BLaER1 (cell line): ENCODE measurements around the gene TCN2.
"Not testable (repeated sequence)": the region's sequence is repeated elsewhere in the genome, so short reads cannot be mapped to it uniquely, and the experiment has no call there.

Source experiments
- H3K27ac ChIP-seq: shearing (Covaris generic); formaldehyde crosslinking; 2 replicates; pipeline ENCODE4 v1.8.1; 2022
- H3K27me3 ChIP-seq: shearing (Covaris generic); formaldehyde crosslinking; 2 replicates; pipeline ENCODE4 v1.8.1; 2022
- H3K36me3 ChIP-seq: shearing (Covaris generic); formaldehyde crosslinking; 2 replicates; pipeline ENCODE4 v1.8.1; 2022
- H3K4me1 ChIP-seq: shearing (Covaris generic); formaldehyde crosslinking; 2 replicates; pipeline ENCODE4 v1.8.1; 2022
- H3K4me2 ChIP-seq: shearing (Covaris generic); formaldehyde crosslinking; 2 replicates; pipeline ENCODE4 v1.8.1; 2022
- H3K4me3 ChIP-seq: shearing (Covaris generic); formaldehyde crosslinking; 2 replicates; pipeline ENCODE4 v1.8.1; 2022
- H3K9ac ChIP-seq: shearing (Covaris generic); formaldehyde crosslinking; 2 replicates; pipeline ENCODE4 v1.8.1; 2022
- H3K9me3 ChIP-seq: shearing (Covaris generic); formaldehyde crosslinking; 2 replicates; pipeline ENCODE4 v1.8.1; 2022
- H4K20me1 ChIP-seq: shearing (Covaris generic); formaldehyde crosslinking; 2 replicates; pipeline ENCODE4 v1.8.1; 2022
- Cebpa-rat ChIP-seq: shearing (Covaris generic); IDR thresholded peaks from 2 replicates; pipeline ENCODE4 v1.8.1; 2022

The TCN2 gene

GRCh38 chr22:30626413-30626812, 19.4 kb downstream of the TCN2 start:
- Histone ChIP-seq H3K36me3 (no peaks in the 10 kb centered on the region), H3K4me1 (peaks cover 15% of the 10 kb centered on the region), H3K4me3 (no peak overlapping the region), H3K9ac (0 out of 2 replicates have a peak overlapping the region, but pooled peaks have one; percentile 7), H3K9me3 (no peaks in the 10 kb centered on the region), H3K4me2 (peak overlapping the region; percentile 42), H3K27me3 (no peaks in the 10 kb centered on the region), H4K20me1 (no peaks in the 10 kb centered on the region), H3K27ac (no peak overlapping the region)
- no peak for TF ChIP-seq Cebpa-rat

DNA sequence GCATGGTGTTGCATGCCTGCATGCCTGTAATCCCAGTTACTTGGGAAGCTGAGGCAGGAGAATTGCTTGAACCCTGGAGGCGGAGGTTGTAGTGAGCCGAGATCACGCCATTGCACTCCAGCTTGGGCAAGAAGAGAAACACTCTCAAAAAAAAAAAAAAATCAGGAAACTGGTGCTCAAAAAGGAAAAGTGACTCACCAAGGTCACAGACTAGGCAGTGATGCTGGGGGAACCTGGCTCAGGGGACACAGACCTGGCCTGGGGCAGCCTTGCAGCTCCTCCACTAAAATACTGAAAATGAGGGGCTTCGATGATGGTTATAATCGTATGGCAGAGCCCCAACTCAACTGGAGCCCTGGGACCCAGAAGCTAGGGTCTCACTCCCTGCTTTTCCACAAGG, 20.5 kb downstream of the TCN2 start:
- peaks cover 15% of the 10 kb centered on the region for H3K4me1 ChIP-seq
- no peak overlapping the region for H3K9ac ChIP-seq
- no peaks in the 10 kb centered on the region for H3K36me3 ChIP-seq
- no peaks in the 10 kb centered on the region for H3K27me3 ChIP-seq
- H3K27ac ChIP-seq = no peak overlapping the region
- no peaks in the 10 kb centered on the region for H3K9me3 ChIP-seq
- H3K4me3 ChIP-seq = no peak overlapping the region
- no peaks in the 10 kb centered on the region for H4K20me1 ChIP-seq
- no peak overlapping the region for H3K4me2 ChIP-seq
- no peak for TF ChIP-seq Cebpa-rat

DNA sequence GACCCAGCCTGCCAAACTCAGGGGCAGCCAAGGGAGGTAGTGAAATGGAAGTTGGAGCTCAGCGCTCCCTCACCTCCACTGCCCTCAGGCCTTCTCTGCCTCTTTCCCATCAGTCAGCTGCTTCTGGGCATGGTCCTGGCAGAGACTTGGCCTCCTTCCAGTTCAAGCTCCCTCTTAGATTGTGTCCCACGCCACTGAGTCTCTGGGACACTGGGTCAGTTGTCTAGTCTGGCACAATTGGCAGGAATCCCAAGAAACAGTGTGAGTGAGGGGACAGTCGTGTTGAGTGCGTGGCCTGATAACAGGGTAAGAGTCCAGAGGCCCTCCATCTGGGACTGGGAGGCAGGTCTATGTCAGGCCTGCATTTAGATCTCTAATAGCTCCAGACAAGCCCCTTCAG, 21.5 kb downstream of the TCN2 start:
- Histone ChIP-seq H3K36me3 (no peaks in the 10 kb centered on the region), H3K27me3 (no peaks in the 10 kb centered on the region), H3K9ac (no peak overlapping the region), H3K9me3 (no peaks in the 10 kb centered on the region), H3K4me1 (peaks cover 15% of the 10 kb centered on the region), H3K27ac (no peak overlapping the region), H4K20me1 (no peaks in the 10 kb centered on the region), H3K4me3 (no peak overlapping the region), H3K4me2 (no peak overlapping the region)
- no peak for TF ChIP-seq Cebpa-rat

DNA sequence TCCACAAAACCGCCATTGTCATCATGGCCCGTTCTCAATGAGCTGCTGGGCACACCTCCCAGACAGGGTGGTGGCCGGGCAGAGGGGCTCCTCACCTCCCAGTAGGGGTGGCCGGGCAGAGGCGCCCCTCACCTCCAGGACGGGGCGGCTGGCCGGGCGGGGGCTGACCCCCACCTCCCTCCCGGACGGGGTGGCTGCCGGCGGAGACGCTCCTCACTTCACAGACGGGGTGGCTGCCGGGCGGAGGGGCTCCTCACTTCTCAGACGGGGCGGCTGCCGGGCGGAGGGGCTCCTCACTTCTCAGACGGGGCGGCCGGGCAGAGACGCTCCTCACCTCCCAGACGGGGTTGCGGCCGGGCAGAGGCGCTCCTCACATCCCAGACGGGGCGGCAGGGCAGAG, 24.5 kb downstream of the TCN2 start:
- H3K27ac ChIP-seq, H3K27me3 ChIP-seq, H4K20me1 ChIP-seq, H3K36me3 ChIP-seq, H3K4me3 ChIP-seq, H3K9me3 ChIP-seq, H3K9ac ChIP-seq, H3K4me2 ChIP-seq: not testable (repeated sequence)
- H3K4me1 ChIP-seq = peaks cover 27% of the 10 kb centered on the region

DNA sequence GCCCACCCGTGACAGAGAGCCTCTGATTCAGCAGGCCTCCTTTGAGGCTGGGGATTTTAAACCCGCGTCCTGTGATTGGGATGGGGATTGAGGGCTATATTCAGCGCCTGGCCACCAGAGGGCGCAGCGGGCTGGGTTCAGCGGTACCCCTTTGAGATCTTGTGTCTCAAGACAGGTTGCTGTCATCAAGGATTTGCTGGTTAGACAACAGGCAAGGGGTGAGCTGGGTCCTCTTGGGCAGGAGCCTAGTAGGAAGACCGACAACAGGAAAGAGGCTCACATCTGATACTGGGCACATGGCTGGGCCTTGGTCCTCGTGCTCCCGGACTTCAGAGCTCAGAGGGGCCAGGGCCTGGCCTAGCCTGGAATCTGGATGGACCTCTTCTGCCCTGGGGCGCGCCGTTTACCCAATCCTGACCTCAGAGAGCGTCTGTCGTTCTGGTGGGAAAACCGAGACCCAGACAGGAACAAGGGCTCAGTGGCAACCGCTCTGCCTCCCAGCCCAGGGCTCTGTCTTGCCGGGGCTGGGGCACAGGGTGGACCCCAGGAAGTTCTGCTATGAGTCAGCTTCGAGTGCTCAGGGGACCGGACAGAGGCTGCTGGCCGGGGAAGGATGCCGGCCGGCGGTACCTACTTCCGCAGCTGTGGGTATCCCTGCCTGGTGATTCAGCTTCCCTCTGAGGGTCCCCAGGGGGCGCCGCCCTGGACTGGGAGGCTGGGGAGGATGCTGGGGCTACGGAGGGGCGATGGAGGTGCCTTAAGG, 27.7 kb downstream of the TCN2 start:
- H3K9ac ChIP-seq = peak overlapping the region; percentile 75
- H3K27ac ChIP-seq = peak overlapping the region; percentile 69
- no peak for TF ChIP-seq Cebpa-rat
- peaks cover 18% of the 10 kb centered on the region for H3K9me3 ChIP-seq
- H3K36me3 ChIP-seq = peaks cover 7% of the 10 kb centered on the region; the same call in 1 of the 2 replicates
- peaks cover 37% of the 10 kb centered on the region for H3K4me1 ChIP-seq
- no peaks in the 10 kb centered on the region for H3K27me3 ChIP-seq
- no peaks in the 10 kb centered on the region for H4K20me1 ChIP-seq
- peak overlapping the region; percentile 98 for H3K4me2 ChIP-seq
- peak overlapping the region; percentile 76 for H3K4me3 ChIP-seq

- Histone ChIP-seq H3K4me3 (peak within 1 kb of the TSS; percentile 76), H4K20me1 (no peaks in the 10 kb centered on the region), H3K4me1 (peaks cover 37% of the 10 kb centered on the region), H3K27me3 (no peaks in the 10 kb centered on the region), H3K27ac (peak within 1 kb of the TSS; percentile 74), H3K4me2 (peak within 1 kb of the TSS; percentile 98), H3K36me3 (peaks cover 7% of the 10 kb centered on the region; the same call in 1 of the 2 replicates), H3K9ac (peak within 1 kb of the TSS; percentile 80), H3K9me3 (peaks cover 19% of the 10 kb centered on the region)
- TF ChIP-seq Cebpa-rat = no peak
Observed at GRCh38 chr22:30635273-30636225, 28.6 kb downstream of the TCN2 start, which contains the start of gene SLC35E4. SLC35E4 (plus strand) TSS chr22:30635781; CDS start chr22:30636451, 670 bp downstream.

GRCh38 chr22:30636226-30637077, 29.5 kb downstream of the TCN2 start:
- TF ChIP-seq Cebpa-rat = no peak
- peaks cover 19% of the 10 kb centered on the region for H3K9me3 ChIP-seq
- peak overlapping the region; percentile 80 for H3K9ac ChIP-seq
- H4K20me1 ChIP-seq = no peaks in the 10 kb centered on the region
- no peaks in the 10 kb centered on the region for H3K27me3 ChIP-seq
- H3K4me2 ChIP-seq = peak overlapping the region; percentile 98
- peaks cover 37% of the 10 kb centered on the region for H3K4me1 ChIP-seq
- H3K36me3 ChIP-seq = peaks cover 7% of the 10 kb centered on the region; the same call in 1 of the 2 replicates
- H3K27ac ChIP-seq = peak overlapping the region; percentile 74
- H3K4me3 ChIP-seq = peak overlapping the region; percentile 76

DNA sequence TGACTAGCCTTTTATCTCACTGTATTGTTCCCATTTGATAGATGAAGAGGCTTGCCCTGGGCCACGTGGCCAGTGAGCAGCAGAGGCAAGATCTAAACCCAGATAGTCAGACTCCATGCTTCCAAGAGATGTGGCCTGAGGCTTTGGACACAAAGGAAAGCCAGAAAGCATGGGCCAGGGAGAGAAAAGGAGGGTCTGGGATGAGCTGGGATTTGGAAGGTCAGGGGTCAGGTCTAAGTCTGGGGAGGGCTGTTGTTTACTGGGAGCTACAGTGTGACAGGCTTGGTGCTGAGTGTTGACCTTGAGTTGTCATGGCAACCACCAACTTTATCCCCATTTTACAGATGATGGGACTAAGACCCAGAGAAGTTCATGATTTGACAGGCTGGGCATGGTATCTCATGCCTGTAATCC, 30.7 kb downstream of the TCN2 start:
- H3K27ac ChIP-seq = no peak overlapping the region
- H3K4me3 ChIP-seq = no peak overlapping the region
- TF ChIP-seq Cebpa-rat = no peak
- peak overlapping the region; percentile 98 for H3K4me2 ChIP-seq
- no peak overlapping the region for H3K9ac ChIP-seq
- H3K36me3 ChIP-seq = peaks cover 7% of the 10 kb centered on the region; the same call in 1 of the 2 replicates
- peaks cover 37% of the 10 kb centered on the region for H3K4me1 ChIP-seq
- H3K9me3 ChIP-seq = peaks cover 19% of the 10 kb centered on the region
- no peaks in the 10 kb centered on the region for H3K27me3 ChIP-seq
- H4K20me1 ChIP-seq = no peaks in the 10 kb centered on the region

GRCh38 chr22:30640361-30640760, 33.4 kb downstream of the TCN2 start:
- Histone ChIP-seq H3K4me2 (no peak overlapping the region), H3K9ac (no peak overlapping the region), H3K27me3 (no peaks in the 10 kb centered on the region), H3K4me1 (peaks cover 23% of the 10 kb centered on the region), H3K4me3 (no peak overlapping the region), H3K27ac (no peak overlapping the region), H4K20me1 (no peaks in the 10 kb centered on the region), H3K9me3 (peaks cover 19% of the 10 kb centered on the region), H3K36me3 (peaks cover 7% of the 10 kb centered on the region; the same call in 1 of the 2 replicates)
- TF ChIP-seq Cebpa-rat = no peak
